Activated naive CD8-positive, alpha-beta T cell treated with anti-CD3 and anti-CD28 coated beads for 36 hours (primary cell): ENCODE measurements around the gene CCDC88C. TPM values are rescaled to one million over a fixed set of nuclear protein-coding genes. Genes with fewer than 3 reads are reported as not detected.
A peak's percentile ranks its signal among the peaks of the same experiment; 100 is the strongest.

Experiments
- DNase-seq: peaks from one replicate; pipeline ENCODE4 v3.0.0; 2021
- H3K27ac Mint-ChIP-seq: one replicate; pipeline ENCODE4 v1.8.0; 2022; ENCODE audit warnings: mild to moderate bottlenecking, moderate library complexity, mixed read lengths
- H3K27me3 Mint-ChIP-seq: one replicate; pipeline ENCODE4 v1.8.0; 2022; ENCODE audit warnings: mild to moderate bottlenecking, mixed read lengths
- H3K36me3 Mint-ChIP-seq: one replicate; pipeline ENCODE4 v1.8.0; 2021; ENCODE audit warnings: mild to moderate bottlenecking, mixed read lengths
- H3K4me1 Mint-ChIP-seq: one replicate; pipeline ENCODE4 v1.8.0; 2021; ENCODE audit warnings: mixed read lengths
- H3K4me3 Mint-ChIP-seq: one replicate; pipeline ENCODE4 v1.8.0; 2022; ENCODE audit warnings: mild to moderate bottlenecking, moderate library complexity, mixed read lengths
- H3K9me3 Mint-ChIP-seq: one replicate; pipeline ENCODE4 v1.8.0; 2022; ENCODE audit warnings: mixed read lengths
- total RNA-seq, 2 experiments: library from RNA; stranded (reverse); gene quantifications; one replicate each; pipeline ENCODE4 v1.2.3, GENCODE V29; 2021

CCDC88C gene
- total RNA-seq, 2 experiments from 2014 or later, result 55.1 to 56.7 TPM

GRCh38 chr14:91396959-91397815, 20.4 kb downstream of the CCDC88C start:
- Mint-ChIP-seq H3K36me3 (peaks cover 22% of the 10 kb centered on the region), H3K4me1 (peaks cover 87% of the 10 kb centered on the region), H3K27me3 (no peaks in the 10 kb centered on the region), H3K27ac (peak overlapping the region; percentile 81), H3K4me3 (peak overlapping the region; percentile 62), H3K9me3 (no peaks in the 10 kb centered on the region)
- peak; percentile 76 for DNase-seq

- Mint-ChIP-seq H3K36me3 (peaks cover 19% of the 10 kb centered on the region), H3K9me3 (no peaks in the 10 kb centered on the region), H3K27ac (peak overlapping the region; percentile 81), H3K4me3 (peak overlapping the region; percentile 62), H3K27me3 (no peaks in the 10 kb centered on the region), H3K4me1 (peaks cover 90% of the 10 kb centered on the region)
- no peak for DNase-seq
Measured at GRCh38 chr14:91396013-91396660, 21.5 kb downstream of the CCDC88C start.

DNA sequence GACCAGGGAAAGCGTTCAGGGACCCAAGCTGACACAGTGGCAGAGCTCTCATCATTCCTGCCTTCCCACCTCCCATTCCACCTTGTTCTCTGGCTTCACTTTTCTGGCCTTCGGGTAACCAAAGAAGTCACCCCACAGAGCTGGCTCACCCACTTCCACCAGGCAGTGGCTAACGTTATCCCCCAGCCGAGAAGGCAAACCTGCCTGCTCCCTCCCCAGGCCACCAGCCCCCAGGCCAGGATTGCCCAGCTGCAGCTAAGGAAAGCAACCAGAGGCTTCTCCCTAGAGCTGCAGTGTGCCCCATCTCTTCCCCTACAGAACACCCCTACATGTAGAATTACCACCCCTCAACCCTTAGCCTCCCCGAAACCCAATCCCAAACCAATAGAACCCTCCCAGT, 22.2 kb downstream of the CCDC88C start:
- DNase-seq, result no peak
- peaks cover 91% of the 10 kb centered on the region for H3K4me1 Mint-ChIP-seq
- peak overlapping the region; percentile 62 for H3K4me3 Mint-ChIP-seq
- H3K9me3 Mint-ChIP-seq, result no peaks in the 10 kb centered on the region
- peaks cover 22% of the 10 kb centered on the region for H3K36me3 Mint-ChIP-seq
- no peaks in the 10 kb centered on the region for H3K27me3 Mint-ChIP-seq
- H3K27ac Mint-ChIP-seq, result peak overlapping the region; percentile 81

DNA sequence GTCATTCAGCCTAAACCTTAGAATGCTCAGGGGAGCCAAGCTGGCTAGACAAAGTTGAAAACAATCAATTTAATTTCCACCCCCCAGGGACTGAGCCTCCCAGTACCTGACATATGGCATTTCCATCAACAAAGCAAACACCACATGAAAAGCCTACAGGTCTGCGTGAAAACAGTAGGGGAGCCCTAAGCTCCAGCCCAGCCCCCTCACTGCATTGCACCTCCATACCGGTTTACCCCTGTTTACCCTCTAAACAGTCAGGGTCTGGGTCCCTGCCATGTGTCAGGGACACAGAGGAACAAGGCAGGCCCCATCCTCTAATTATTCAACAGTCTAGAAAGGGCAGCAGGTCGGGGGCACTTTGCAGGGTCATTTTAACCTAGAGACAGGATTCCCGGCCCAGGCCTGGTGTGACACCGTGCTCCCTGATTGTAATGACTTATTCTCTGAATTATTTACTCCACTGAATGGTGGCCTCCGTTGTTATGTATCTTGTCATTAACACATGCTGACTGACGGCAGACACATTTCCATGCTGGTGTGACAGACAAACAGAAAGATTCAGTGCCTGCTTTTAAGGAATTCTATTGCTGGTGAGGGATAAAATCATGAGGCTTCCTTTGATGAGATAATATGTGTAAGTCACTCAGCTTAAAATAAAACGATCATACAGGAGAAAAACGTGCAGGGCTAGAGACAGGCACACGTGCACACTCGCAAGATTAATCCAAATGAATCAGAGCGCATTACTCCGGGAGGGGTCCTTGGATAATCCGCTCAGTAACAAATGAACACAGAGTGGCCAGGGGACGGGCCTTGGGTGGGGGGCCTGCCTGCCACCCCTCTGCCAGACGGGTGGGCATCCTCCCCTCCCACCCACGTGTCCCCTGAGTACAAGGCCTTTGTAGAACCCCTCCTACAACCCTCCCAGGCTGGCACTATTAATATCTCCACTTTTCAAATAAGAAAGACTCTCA, 23.2 kb downstream of the CCDC88C start:
- Mint-ChIP-seq H3K4me3 (peak overlapping the region; percentile 25), H3K4me1 (peaks cover 88% of the 10 kb centered on the region), H3K36me3 (peaks cover 21% of the 10 kb centered on the region)

DNA sequence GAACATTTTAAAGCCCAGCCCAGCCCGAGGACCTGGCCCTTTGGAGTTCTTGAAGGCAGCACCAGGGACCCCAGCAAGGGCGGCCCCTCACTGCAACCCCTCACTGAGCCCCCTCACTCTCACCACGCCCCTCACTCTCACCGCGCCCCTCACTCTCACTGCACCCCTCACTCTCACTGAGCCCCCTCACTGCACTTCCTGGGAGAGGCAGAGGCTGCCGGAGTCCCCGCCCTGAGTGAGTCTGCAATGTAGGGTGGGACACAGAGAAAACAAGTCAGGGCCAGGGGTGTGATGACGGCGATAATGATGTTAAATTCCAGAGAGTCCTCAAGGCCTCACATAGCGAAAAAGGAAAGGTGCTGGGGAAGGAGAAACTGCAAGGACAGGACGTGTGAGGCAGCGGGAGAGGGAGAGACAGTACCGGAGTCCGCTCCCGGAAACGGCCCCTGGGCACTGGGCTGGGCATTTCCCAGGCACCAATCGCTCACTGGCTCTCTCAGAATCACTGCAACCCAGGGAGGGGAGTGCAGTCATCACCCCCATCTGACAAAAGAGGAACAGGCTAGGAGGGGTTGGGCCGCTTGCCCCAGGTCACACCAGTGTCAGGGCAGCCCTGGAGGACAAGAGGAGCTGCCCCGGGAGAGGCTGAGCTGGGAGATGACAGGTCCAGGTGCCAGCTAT, 24.9 kb downstream of the CCDC88C start:
- H3K27ac Mint-ChIP-seq, result peak overlapping the region; percentile 85
- H3K27me3 Mint-ChIP-seq, result no peaks in the 10 kb centered on the region
- peaks cover 92% of the 10 kb centered on the region for H3K4me1 Mint-ChIP-seq
- no peak for DNase-seq
- no peaks in the 10 kb centered on the region for H3K9me3 Mint-ChIP-seq
- peak overlapping the region; percentile 69 for H3K4me3 Mint-ChIP-seq
- peaks cover 21% of the 10 kb centered on the region for H3K36me3 Mint-ChIP-seq

More for the DNA sequence above, 23.2 kb downstream of the CCDC88C start:
- H3K9me3 Mint-ChIP-seq, result no peaks in the 10 kb centered on the region
- H3K27ac Mint-ChIP-seq, result peak overlapping the region; percentile 81
- no peaks in the 10 kb centered on the region for H3K27me3 Mint-ChIP-seq
- no peak for DNase-seq

- peaks cover 20% of the 10 kb centered on the region for H3K36me3 Mint-ChIP-seq
- no peaks in the 10 kb centered on the region for H3K9me3 Mint-ChIP-seq
- peak overlapping the region; percentile 91 for H3K27ac Mint-ChIP-seq
- no peaks in the 10 kb centered on the region for H3K27me3 Mint-ChIP-seq
- H3K4me3 Mint-ChIP-seq, result peak overlapping the region; percentile 37
- peaks cover 85% of the 10 kb centered on the region for H3K4me1 Mint-ChIP-seq
- DNase-seq, result no peak
Measured at GRCh38 chr14:91390165-91390778, 27.3 kb downstream of the CCDC88C start.

DNA sequence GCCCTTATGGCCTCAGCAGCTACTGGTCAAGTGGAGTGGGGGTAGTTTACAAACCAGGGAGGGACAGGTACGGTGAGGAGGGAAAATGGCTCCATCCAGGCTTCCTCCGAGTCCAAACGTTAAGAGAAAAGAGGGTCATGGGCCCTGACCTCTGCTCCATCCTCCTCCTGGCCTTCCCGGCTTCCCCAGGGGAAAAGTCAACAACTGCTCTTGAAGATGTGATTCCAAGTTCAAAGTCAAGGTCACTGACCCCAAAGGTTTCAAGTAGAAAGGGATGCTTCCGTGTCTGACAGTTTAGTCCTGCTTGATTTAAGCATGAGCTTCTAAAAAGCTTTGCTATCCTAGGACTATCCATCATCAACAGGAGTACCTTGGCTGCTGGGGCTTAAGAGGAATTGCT, 28.5 kb downstream of the CCDC88C start:
- DNase-seq, result no peak
- H3K4me3 Mint-ChIP-seq, result no peak overlapping the region
- peaks cover 84% of the 10 kb centered on the region for H3K4me1 Mint-ChIP-seq
- no peaks in the 10 kb centered on the region for H3K9me3 Mint-ChIP-seq
- H3K36me3 Mint-ChIP-seq, result peaks cover 13% of the 10 kb centered on the region
- H3K27me3 Mint-ChIP-seq, result no peaks in the 10 kb centered on the region
- peak overlapping the region; percentile 73 for H3K27ac Mint-ChIP-seq

- Mint-ChIP-seq H3K27ac (peak overlapping the region; percentile 73), H3K36me3 (peaks cover 15% of the 10 kb centered on the region), H3K4me3 (no peak overlapping the region), H3K27me3 (no peaks in the 10 kb centered on the region), H3K4me1 (peaks cover 83% of the 10 kb centered on the region), H3K9me3 (no peaks in the 10 kb centered on the region)
- DNase-seq, result peak; percentile 54
Measured at GRCh38 chr14:91388551-91388975, 29.1 kb downstream of the CCDC88C start.

DNA sequence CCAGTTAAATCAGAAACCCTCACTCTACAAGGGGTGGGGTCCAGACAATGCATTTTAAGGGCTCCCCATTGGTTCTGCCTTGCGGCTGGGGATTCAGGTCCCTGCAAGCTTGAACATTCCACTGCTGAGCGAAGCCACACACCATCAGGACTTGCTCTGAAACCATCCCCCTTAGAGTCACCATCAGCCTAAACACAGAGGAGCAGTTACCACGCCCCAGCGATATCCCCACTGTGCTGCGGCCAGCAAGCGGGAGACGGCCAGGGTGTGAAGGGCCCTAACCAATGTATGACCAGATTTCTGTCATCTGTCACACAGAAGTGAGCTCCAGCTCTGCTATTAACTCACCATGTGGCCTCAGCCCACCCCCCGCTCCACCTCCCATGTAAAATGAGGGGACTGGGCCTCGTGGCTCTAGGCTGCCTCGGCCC, 29.7 kb downstream of the CCDC88C start:
- DNase-seq, result no peak
- Mint-ChIP-seq H3K27me3 (no peaks in the 10 kb centered on the region), H3K9me3 (no peaks in the 10 kb centered on the region), H3K36me3 (peaks cover 16% of the 10 kb centered on the region), H3K4me3 (no peak overlapping the region), H3K4me1 (peaks cover 84% of the 10 kb centered on the region), H3K27ac (peak overlapping the region; percentile 73)

DNA sequence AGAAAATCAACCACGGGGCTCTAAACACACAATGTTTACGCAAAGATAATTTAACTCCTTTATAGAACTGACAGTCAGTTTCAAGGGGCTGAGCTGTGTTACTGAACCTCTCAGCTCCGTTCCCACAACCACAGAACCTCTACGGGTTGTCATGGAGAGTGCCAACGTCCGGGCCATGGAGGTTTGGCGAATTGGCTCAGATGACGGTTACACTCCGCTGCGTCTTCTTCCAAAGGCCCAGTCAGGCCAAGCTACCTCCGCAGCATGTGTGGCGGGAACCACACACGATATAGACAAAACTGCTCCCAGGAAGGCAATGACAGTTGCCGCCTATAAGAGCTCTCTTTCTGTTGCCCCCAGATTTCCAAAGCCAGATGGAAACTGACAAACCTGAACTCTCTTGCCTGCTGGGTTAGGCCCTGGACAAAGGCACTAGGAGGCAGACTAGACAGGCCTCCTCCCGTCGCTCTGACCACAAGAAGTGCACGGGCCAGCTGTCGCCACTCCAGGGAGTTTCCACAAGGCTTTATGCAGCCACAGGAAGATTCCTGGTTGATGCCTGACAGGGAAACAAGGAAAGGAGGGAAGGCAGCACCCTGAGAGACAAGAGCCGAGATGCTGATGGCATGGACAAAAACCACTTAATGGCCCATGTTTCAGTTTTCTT, 30.3 kb downstream of the CCDC88C start:
- no peaks in the 10 kb centered on the region for H3K9me3 Mint-ChIP-seq
- H3K4me1 Mint-ChIP-seq, result peaks cover 84% of the 10 kb centered on the region
- peak overlapping the region; percentile 38 for H3K27ac Mint-ChIP-seq
- H3K27me3 Mint-ChIP-seq, result no peaks in the 10 kb centered on the region
- DNase-seq, result no peak
- peaks cover 23% of the 10 kb centered on the region for H3K36me3 Mint-ChIP-seq
- no peak overlapping the region for H3K4me3 Mint-ChIP-seq

- Mint-ChIP-seq H3K36me3 (peaks cover 32% of the 10 kb centered on the region), H3K9me3 (no peaks in the 10 kb centered on the region), H3K27me3 (no peaks in the 10 kb centered on the region), H3K4me3 (no peak overlapping the region), H3K4me1 (peaks cover 84% of the 10 kb centered on the region), H3K27ac (no peak overlapping the region)
- no peak for DNase-seq
Measured at GRCh38 chr14:91385697-91386096, 31.9 kb downstream of the CCDC88C start.

GRCh38 chr14:91385224-91385623, 32.4 kb downstream of the CCDC88C start:
- peak overlapping the region; percentile 55 for H3K27ac Mint-ChIP-seq
- H3K4me3 Mint-ChIP-seq, result no peak overlapping the region
- DNase-seq, result no peak
- H3K36me3 Mint-ChIP-seq, result peaks cover 28% of the 10 kb centered on the region
- peaks cover 84% of the 10 kb centered on the region for H3K4me1 Mint-ChIP-seq
- H3K9me3 Mint-ChIP-seq, result no peaks in the 10 kb centered on the region
- no peaks in the 10 kb centered on the region for H3K27me3 Mint-ChIP-seq

GRCh38 chr14:91383439-91383838, 34.2 kb downstream of the CCDC88C start:
- Mint-ChIP-seq H3K27ac (peak overlapping the region; percentile 72), H3K36me3 (peaks cover 36% of the 10 kb centered on the region), H3K9me3 (no peaks in the 10 kb centered on the region), H3K4me1 (peaks cover 88% of the 10 kb centered on the region), H3K4me3 (no peak overlapping the region), H3K27me3 (no peaks in the 10 kb centered on the region)
- no peak for DNase-seq
